Mesenchymal stem cell (in vitro differentiated cells and primary cell): ENCODE data around the gene CNTNAP2.

Experiments
- DNase-seq: peaks from one replicate; pipeline ENCODE4 v3.0.0-alpha.2; 2013
- H2AFZ ChIP-seq: one replicate; pipeline ENCODE4 v1.6.1; 2013; ENCODE audit warnings: low read depth, mild to moderate bottlenecking, control low read depth, inconsistent platforms, low read length, moderate library complexity
- H2AK5ac ChIP-seq: 2 replicates; pipeline ENCODE4 v1.6.1; 2013; ENCODE audit warnings: low read length, moderate library complexity, mild to moderate bottlenecking, inconsistent platforms; ENCODE audit not compliant: severe bottlenecking
- H2BK120ac ChIP-seq: one replicate; pipeline ENCODE4 v1.6.1; 2013; ENCODE audit warnings: low read depth, mild to moderate bottlenecking, inconsistent platforms, low read length, moderate library complexity
- H2BK12ac ChIP-seq, 2 experiments: one replicate each; pipeline ENCODE4 v1.6.1; 2013; ENCODE audit warnings: inconsistent platforms in 2 of 2, low read length in 2 of 2, mild to moderate bottlenecking in 2 of 2, moderate library complexity in 2 of 2, control low read depth in 1 of 2
- H2BK15ac ChIP-seq: one replicate; pipeline ENCODE4 v1.6.1; 2013; ENCODE audit warnings: mild to moderate bottlenecking, low read depth, inconsistent platforms; ENCODE audit not compliant: poor library complexity, severe bottlenecking
- H2BK5ac ChIP-seq: 2 replicates; pipeline ENCODE4 v1.6.1; 2013; ENCODE audit warnings: low read depth, mild to moderate bottlenecking, low read length, control low read depth, inconsistent platforms; ENCODE audit not compliant: poor library complexity, severe bottlenecking
- H3K14ac ChIP-seq, 2 experiments: one replicate each; pipeline ENCODE4 v1.6.1; 2013; ENCODE audit warnings: inconsistent platforms in 2 of 2, low read length in 2 of 2, control low read depth in 1 of 2, mild to moderate bottlenecking in 1 of 2, moderate library complexity in 1 of 2
- H3K18ac ChIP-seq, 2 experiments: one replicate each; pipeline ENCODE4 v1.6.1; 2013; ENCODE audit warnings: inconsistent platforms in 2 of 2, low read length in 2 of 2, control low read depth in 1 of 2, low read depth in 1 of 2, mild to moderate bottlenecking in 1 of 2
- H3K23ac ChIP-seq, 2 experiments: one replicate each; pipeline ENCODE4 v1.6.1; 2013; ENCODE audit warnings: inconsistent platforms in 2 of 2, low read length in 2 of 2, mild to moderate bottlenecking in 2 of 2, moderate library complexity in 2 of 2, control low read depth in 1 of 2
- H3K27ac ChIP-seq: 2 replicates; pipeline ENCODE4 v1.5.1; 2013; ENCODE audit warnings: mild to moderate bottlenecking, moderate library complexity, low read length, control low read depth, inconsistent platforms; ENCODE audit not compliant: poor library complexity, severe bottlenecking
- H3K27me3 ChIP-seq, 2 experiments: 2 replicates each; pipeline versions ENCODE4 v1.6.1 to v1.7.0; 2013; ENCODE audit warnings: low read length in 2 of 2, mild to moderate bottlenecking in 2 of 2, moderate library complexity in 2 of 2, control low read depth in 1 of 2, inconsistent platforms in 1 of 2; ENCODE audit not compliant: control insufficient read depth in 1 of 2, insufficient read depth in 1 of 2
- H3K36me3 ChIP-seq, 2 experiments: 2 replicates each; pipeline versions ENCODE4 v1.6.1 to v1.7.0; 2013; ENCODE audit warnings: low read length in 2 of 2, control low read depth in 1 of 2, inconsistent platforms in 1 of 2, low read depth in 1 of 2, mild to moderate bottlenecking in 1 of 2; ENCODE audit not compliant: insufficient read depth in 2 of 2, control insufficient read depth in 1 of 2
- H3K4ac ChIP-seq, 2 experiments: one replicate each; pipeline ENCODE4 v1.6.1; 2013; ENCODE audit warnings: inconsistent platforms in 2 of 2, low read length in 2 of 2, mild to moderate bottlenecking in 2 of 2, moderate library complexity in 2 of 2, control low read depth in 1 of 2, low read depth in 1 of 2
- H3K4me1 ChIP-seq: 2 replicates; pipeline ENCODE4 v1.6.1; 2013; ENCODE audit warnings: low read depth, low read length, control low read depth; ENCODE audit not compliant: control insufficient read depth, insufficient read depth
- H3K4me2 ChIP-seq: 2 replicates; pipeline ENCODE4 v1.6.1; 2013; ENCODE audit warnings: low read length, mild to moderate bottlenecking, inconsistent platforms; ENCODE audit not compliant: poor library complexity, severe bottlenecking
- H3K4me3 ChIP-seq, 2 experiments: 2 replicates each; pipeline versions ENCODE4 v1.5.1 to v1.7.0; 2013; ENCODE audit warnings: low read length in 2 of 2, mild to moderate bottlenecking in 2 of 2, control low read depth in 1 of 2, low read depth in 1 of 2; ENCODE audit not compliant: insufficient read depth in 1 of 2
- H3K79me1 ChIP-seq: replicated peaks from 2 replicates; pipeline ENCODE4 v1.6.1; 2013; ENCODE audit warnings: mild to moderate bottlenecking, control low read depth, low read length, inconsistent platforms; ENCODE audit not compliant: poor library complexity, severe bottlenecking
- H3K9ac ChIP-seq: 2 replicates; pipeline ENCODE4 v1.7.0; 2013; ENCODE audit warnings: mild to moderate bottlenecking, low read length, moderate library complexity
- H3K9me3 ChIP-seq: 2 replicates; pipeline ENCODE4 v1.7.0; 2013; ENCODE audit warnings: mild to moderate bottlenecking, low read length; ENCODE audit not compliant: control insufficient read depth
- H4K8ac ChIP-seq: one replicate; pipeline ENCODE4 v1.6.1; 2013; ENCODE audit warnings: inconsistent platforms, mild to moderate bottlenecking, low read length, moderate library complexity
- H4K91ac ChIP-seq: one replicate; pipeline ENCODE4 v1.6.1; 2013; ENCODE audit warnings: mild to moderate bottlenecking, low read length, inconsistent platforms
- WGBS: methylation state at CpG from one replicate; pipeline ENCODE4 v1.1.7; 2013; ENCODE audit warnings: mixed read lengths; 5-methylcytosine and 5-hydroxymethylcytosine counted together

Gene CNTNAP2

DNA sequence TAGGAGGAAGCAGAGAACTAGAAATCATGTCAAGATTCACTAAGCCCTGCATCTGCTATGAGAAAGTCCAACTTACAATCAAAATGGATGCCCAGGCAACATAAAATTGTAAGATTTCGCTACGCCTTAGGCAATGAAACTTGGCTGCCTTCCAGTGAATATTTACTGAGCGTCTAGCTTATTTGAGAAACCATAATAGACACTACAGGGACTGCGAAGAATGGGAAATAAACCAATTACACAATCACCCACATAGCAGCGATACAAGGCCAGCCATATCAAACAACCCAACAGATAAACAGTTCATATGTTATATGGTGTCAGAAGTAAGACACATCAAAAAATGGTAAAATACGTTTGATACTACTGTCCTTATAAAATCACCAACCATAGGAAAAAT lies 1928.9 kb downstream of the CNTNAP2 start:
- WGBS, result 88% methylated on average over 3 of the region's 6 CpGs
- Histone ChIP-seq H3K9ac (no peak overlapping the region), H3K27ac (no peak overlapping the region), H2BK12ac (no peak overlapping the region), H3K79me1 (no peaks in the 10 kb centered on the region), H4K91ac (no peak overlapping the region), H3K14ac (no peak overlapping the region), H3K4me3 (no peak overlapping the region), H3K23ac (no peak overlapping the region), H2AK5ac (no peak overlapping the region), H3K18ac (no peak overlapping the region), H2AFZ (no peak overlapping the region), H3K27me3 (no peaks in the 10 kb centered on the region), H4K8ac (no peak overlapping the region), H2BK120ac (no peak overlapping the region), H3K9me3 (peaks cover 22% of the 10 kb centered on the region), H3K4ac (no peak overlapping the region), H3K4me1 (no peaks in the 10 kb centered on the region), H3K4me2 (no peak overlapping the region), H2BK15ac (no peak overlapping the region), H3K36me3 (no peaks in the 10 kb centered on the region), H2BK5ac (no peak overlapping the region)
- DNase-seq, result no peak

DNA sequence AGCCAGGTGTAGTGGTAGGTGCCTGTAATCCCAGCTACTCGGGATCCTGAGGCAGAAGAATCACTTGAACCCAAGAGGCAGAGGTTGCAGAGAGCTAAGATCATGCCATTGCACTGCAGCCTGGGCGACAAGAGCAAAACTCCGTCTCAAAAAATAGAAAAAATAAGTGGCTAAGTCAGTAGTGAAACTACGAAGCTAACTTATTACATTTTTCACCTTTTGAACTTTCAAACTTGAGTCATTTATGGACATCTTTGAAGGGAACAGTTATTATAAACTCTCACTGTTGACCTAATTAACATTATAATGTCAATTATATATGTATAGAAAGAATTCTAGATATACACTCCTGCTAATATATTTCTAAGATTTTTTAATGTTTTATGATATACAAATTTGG lies 1932.5 kb downstream of the CNTNAP2 start:
- H2AK5ac ChIP-seq, result no peak overlapping the region
- H2BK5ac ChIP-seq, result no peak overlapping the region
- no peak overlapping the region for H3K18ac ChIP-seq
- H3K23ac ChIP-seq, result no peak overlapping the region
- H3K9me3 ChIP-seq, result peaks cover 18% of the 10 kb centered on the region
- H2BK120ac ChIP-seq, result no peak overlapping the region
- 75% methylated on average over 2 of the region's 4 CpGs for WGBS
- no peak overlapping the region for H4K91ac ChIP-seq
- H3K14ac ChIP-seq, result no peak overlapping the region
- H2BK12ac ChIP-seq, result no peak overlapping the region
- no peak overlapping the region for H2AFZ ChIP-seq
- no peak overlapping the region for H3K4ac ChIP-seq
- H3K4me2 ChIP-seq, result no peak overlapping the region
- DNase-seq, result no peak
- H3K4me1 ChIP-seq, result no peaks in the 10 kb centered on the region
- H3K79me1 ChIP-seq, result no peaks in the 10 kb centered on the region
- no peak overlapping the region for H3K27ac ChIP-seq
- H3K36me3 ChIP-seq, result no peaks in the 10 kb centered on the region
- no peak overlapping the region for H3K4me3 ChIP-seq
- H4K8ac ChIP-seq, result no peak overlapping the region
- no peaks in the 10 kb centered on the region for H3K27me3 ChIP-seq
- H2BK15ac ChIP-seq, result no peak overlapping the region
- no peak overlapping the region for H3K9ac ChIP-seq

DNA sequence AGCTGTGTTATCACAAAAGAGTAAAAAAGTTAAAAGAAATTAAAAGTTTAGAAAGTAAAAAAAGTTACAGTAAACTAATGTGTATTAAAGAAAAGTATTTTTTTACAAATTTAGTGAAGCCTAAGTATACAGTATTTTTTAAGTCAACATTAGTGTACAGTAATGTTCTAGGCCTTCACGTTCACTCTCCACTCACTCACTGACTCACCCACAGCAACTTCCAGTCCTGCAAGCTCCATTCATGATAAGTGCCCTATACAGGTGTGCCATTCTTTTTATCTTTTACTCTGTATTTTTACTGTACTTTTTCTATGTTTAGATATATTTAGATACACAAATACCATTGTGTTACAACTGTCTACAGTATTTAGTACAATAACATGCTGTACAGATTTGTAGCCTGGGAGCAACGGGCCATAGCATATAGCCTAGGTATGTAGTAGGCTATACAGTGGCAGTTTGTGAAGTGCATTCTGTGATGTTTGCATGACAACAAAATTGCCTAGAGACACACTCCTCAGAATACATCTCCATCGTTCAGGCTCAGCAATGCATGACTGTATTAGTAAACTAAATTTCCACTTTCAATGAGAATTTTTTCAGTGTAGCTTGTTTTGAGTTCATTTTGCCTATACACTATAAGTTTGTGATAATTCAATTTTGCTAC lies 1934.0 kb downstream of the CNTNAP2 start:
- Histone ChIP-seq H3K23ac (no peak overlapping the region), H2BK5ac (no peak overlapping the region), H3K4ac (no peak overlapping the region), H3K4me3 (no peak overlapping the region), H4K8ac (no peak overlapping the region), H4K91ac (no peak overlapping the region), H2BK12ac (no peak overlapping the region), H3K27me3 (no peaks in the 10 kb centered on the region), H3K27ac (no peak overlapping the region), H2AK5ac (no peak overlapping the region), H3K4me1 (no peaks in the 10 kb centered on the region), H2BK120ac (no peak overlapping the region), H2AFZ (no peak overlapping the region), H3K36me3 (no peaks in the 10 kb centered on the region), H3K14ac (no peak overlapping the region), H3K9ac (no peak overlapping the region), H3K79me1 (no peaks in the 10 kb centered on the region), H3K18ac (no peak overlapping the region), H3K9me3 (peaks cover 5% of the 10 kb centered on the region), H2BK15ac (no peak overlapping the region), H3K4me2 (no peak overlapping the region)
- no CpG with 5 or more reads among the region's 3 CpGs for WGBS
- DNase-seq, result no peak

DNA sequence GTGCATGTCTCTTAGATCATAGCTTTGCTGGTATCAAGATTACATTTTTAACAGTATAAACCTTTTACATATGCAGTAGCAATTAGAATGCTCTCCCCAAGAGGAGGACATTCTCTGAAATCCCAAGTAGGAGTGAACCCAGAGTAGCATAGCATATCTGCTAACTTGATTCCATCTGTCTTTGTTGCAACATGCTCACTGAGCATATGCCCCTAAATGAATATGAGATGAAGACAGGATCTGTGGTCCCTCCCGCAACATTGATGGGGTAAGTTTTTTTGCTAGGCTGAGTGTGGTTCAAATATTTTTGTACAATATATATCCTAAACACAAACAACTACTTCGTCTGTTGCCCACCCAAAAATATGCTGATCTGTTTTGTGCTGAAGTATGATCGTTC lies 1939.8 kb downstream of the CNTNAP2 start:
- no peaks in the 10 kb centered on the region for H3K4me1 ChIP-seq
- no peaks in the 10 kb centered on the region for H3K36me3 ChIP-seq
- H3K4me2 ChIP-seq, result no peak overlapping the region
- H3K79me1 ChIP-seq, result no peaks in the 10 kb centered on the region
- no peak overlapping the region for H2BK12ac ChIP-seq
- no peak overlapping the region for H2BK120ac ChIP-seq
- no peak overlapping the region for H3K4ac ChIP-seq
- H4K8ac ChIP-seq, result no peak overlapping the region
- no peaks in the 10 kb centered on the region for H3K27me3 ChIP-seq
- no peak overlapping the region for H3K18ac ChIP-seq
- H3K23ac ChIP-seq, result no peak overlapping the region
- WGBS, result 83% methylated on average over 2 of the region's 3 CpGs
- H2AFZ ChIP-seq, result no peak overlapping the region
- H4K91ac ChIP-seq, result no peak overlapping the region
- H3K4me3 ChIP-seq, result no peak overlapping the region
- no peak overlapping the region for H3K9ac ChIP-seq
- no peak for DNase-seq
- H3K9me3 ChIP-seq, result no peaks in the 10 kb centered on the region
- H2BK15ac ChIP-seq, result no peak overlapping the region
- no peak overlapping the region for H2AK5ac ChIP-seq
- H3K27ac ChIP-seq, result no peak overlapping the region
- no peak overlapping the region for H2BK5ac ChIP-seq
- H3K14ac ChIP-seq, result no peak overlapping the region
